ENCODE results near the gene IL21R. TPM values are rescaled to one million over a fixed set of nuclear protein-coding genes. Genes with fewer than 3 reads are reported as not detected.

The IL21R gene
- total and polyA plus RNA-seq, 9 of the 15 experiments (the other 6 are each of a cell fraction or from before 2014, with no cell fraction given), result 0.04 to 0.34 (median 0.18) TPM; not detected in 1

- H2AFZ ChIP-seq (ENCODE audit: low read depth, low read length), result no peak overlapping the region
- no peaks in the 10 kb centered on the region for H3K9me3 ChIP-seq (replicated peaks; ENCODE audit: control insufficient read depth, insufficient read depth, low read depth, low read length)
- no peak overlapping the region for H3K4me3 ChIP-seq
- BruUV-seq (replicated peaks), result no TSS peak
- peak; percentile 88 for ATAC-seq
- H3K9me1 ChIP-seq (ENCODE audit: control insufficient read depth, insufficient read depth, low read length), result no peaks in the 10 kb centered on the region
- H3K79me2 ChIP-seq (ENCODE audit: control insufficient read depth, insufficient read depth, low read length), result no peaks in the 10 kb centered on the region
- H3K4me1 ChIP-seq (replicated peaks in 1 of 2; ENCODE audit: control insufficient read depth in 2 of 2, insufficient read depth in 2 of 2, low read length in 2 of 2), result peaks cover 8 to 27% of the 10 kb centered on the region in 2 experiments; a peak in 4 of 5 replicates
- peak overlapping the region in 1 of 2 experiments; percentile 65; a peak in 2 of 4 replicates for H3K9ac ChIP-seq (ENCODE audit: insufficient read depth in 1 of 2, low read depth in 2 of 2, low read length in 2 of 2)
- WGBS (ENCODE audit: insufficient coverage, low coverage, missing lambda C conversion rate), result 58% methylated on average over 23 of the region's 28 CpGs
- peaks cover 92% of the 10 kb centered on the region; the same call in 2 of the 3 replicates for H3K36me3 ChIP-seq (ENCODE audit: control insufficient read depth, insufficient read depth, low read length)
- 0 out of 2 replicates have a peak, but pooled peaks cover 5% of the 10 kb centered on the region for H4K20me1 ChIP-seq (replicated peaks; ENCODE audit: control insufficient read depth, insufficient read depth, low read length)
- peak overlapping the region; percentile 40; the same call in 2 of the 3 replicates for H3K27ac ChIP-seq (ENCODE audit: extremely low read depth, low read depth, low read length)
- peak; percentile 92 for FAIRE-seq
- ChIA-PET POLR2A (interaction anchor here (0.7 kb wide), 1 partner anchor 35 kb away, joined by 3 read pairs; no protein-coding TSS in a partner anchor), CTCF (ENCODE audit: low intra/inter-chr PET ratio) (no interaction called here)
- intact Hi-C loops (cut with micrococcal nuclease), result no loop called here
- H3K27me3 ChIP-seq (ENCODE audit: control insufficient read depth in 2 of 2, insufficient read depth in 2 of 2, low read length in 2 of 2), result no peaks in the 10 kb centered on the region
- H3K4me2 ChIP-seq (ENCODE audit: insufficient read depth, low read length), result peak overlapping the region; percentile 21
- in situ Hi-C loops (cut with MboI), result no loop called here
- peak; percentile 45 to 73 (median 57) for DNase-seq (ENCODE audit: extremely low read depth in 1 of 4, low spot score in 3 of 4)
- TF ChIP-seq MNT (conservative IDR thresholded peaks at IDR 0.05) (peak; percentile 44 to 70; a peak in 3 of 4 replicates), ZNF584 (CRISPR knock-in tag; IDR thresholded peaks at IDR 0.05; ENCODE audit: low read depth) (0 out of 2 replicates have a peak, but pooled peaks have one; percentile 49), NCOR1 (IDR thresholded peaks at IDR 0.05) (peak; percentile 86), ARID1B (IDR thresholded peaks at IDR 0.05) (peak; percentile 75), ESRRA (IDR thresholded peaks at IDR 0.05; ENCODE audit: borderline replicate concordance, low read depth) (peak; percentile 90), SPI1 (IDR thresholded peaks at IDR 0.05; ENCODE audit: borderline replicate concordance, low read depth, low read length) (peak; percentile 40; the same call in 1 of the 2 replicates), GATA2 (CRISPR knock-in tag; IDR thresholded peaks at IDR 0.05) (no peak), ATF1 (CRISPR knock-in tag; IDR thresholded peaks at IDR 0.05) (no peak), ATF1 (tag; IDR thresholded peaks at IDR 0.05) (peak; percentile 56), NR2C1 (IDR thresholded peaks at IDR 0.05) (peak; percentile 91), NR2C1 (tag; IDR thresholded peaks at IDR 0.05) (peak; percentile 96), ZKSCAN8 (CRISPR knock-in tag; IDR thresholded peaks at IDR 0.05) (no peak), SOX6 (IDR thresholded peaks at IDR 0.05) (peak; percentile 36; the same call in 1 of the 2 replicates), TAL1 (IDR thresholded peaks at IDR 0.05) (peak; percentile 53), TCF3 (CRISPR knock-in tag; IDR thresholded peaks at IDR 0.05) (peak; percentile 80), EP400 (IDR thresholded peaks at IDR 0.05) (peak; percentile 49), MEIS2 (IDR thresholded peaks at IDR 0.05; ENCODE audit: partially characterized antibody) (peak; percentile 97)
- TF ChIP-seq, protein P1, sequence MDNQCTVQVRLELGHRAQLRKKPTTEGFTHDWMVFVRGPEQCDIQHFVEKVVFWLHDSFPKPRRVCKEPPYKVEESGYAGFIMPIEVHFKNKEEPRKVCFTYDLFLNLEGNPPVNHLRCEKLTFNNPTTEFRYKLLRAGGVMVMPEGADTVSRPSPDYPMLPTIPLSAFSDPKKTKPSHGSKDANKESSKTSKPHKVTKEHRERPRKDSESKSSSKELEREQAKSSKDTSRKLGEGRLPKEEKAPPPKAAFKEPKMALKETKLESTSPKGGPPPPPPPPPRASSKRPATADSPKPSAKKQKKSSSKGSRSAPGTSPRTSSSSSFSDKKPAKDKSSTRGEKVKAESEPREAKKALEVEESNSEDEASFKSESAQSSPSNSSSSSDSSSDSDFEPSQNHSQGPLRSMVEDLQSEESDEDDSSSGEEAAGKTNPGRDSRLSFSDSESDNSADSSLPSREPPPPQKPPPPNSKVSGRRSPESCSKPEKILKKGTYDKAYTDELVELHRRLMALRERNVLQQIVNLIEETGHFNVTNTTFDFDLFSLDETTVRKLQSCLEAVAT (IDR thresholded peaks at IDR 0.05), result peak in 1 of 2 experiments; percentile 58; a peak in 1 of 4 replicates
- TF ChIP-seq, protein P2, sequence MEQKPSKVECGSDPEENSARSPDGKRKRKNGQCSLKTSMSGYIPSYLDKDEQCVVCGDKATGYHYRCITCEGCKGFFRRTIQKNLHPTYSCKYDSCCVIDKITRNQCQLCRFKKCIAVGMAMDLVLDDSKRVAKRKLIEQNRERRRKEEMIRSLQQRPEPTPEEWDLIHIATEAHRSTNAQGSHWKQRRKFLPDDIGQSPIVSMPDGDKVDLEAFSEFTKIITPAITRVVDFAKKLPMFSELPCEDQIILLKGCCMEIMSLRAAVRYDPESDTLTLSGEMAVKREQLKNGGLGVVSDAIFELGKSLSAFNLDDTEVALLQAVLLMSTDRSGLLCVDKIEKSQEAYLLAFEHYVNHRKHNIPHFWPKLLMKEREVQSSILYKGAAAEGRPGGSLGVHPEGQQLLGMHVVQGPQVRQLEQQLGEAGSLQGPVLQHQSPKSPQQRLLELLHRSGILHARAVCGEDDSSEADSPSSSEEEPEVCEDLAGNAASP (IDR thresholded peaks at IDR 0.05), result peak; percentile 97
These were observed 68.8 kb downstream of the IL21R start for GRCh38 chr16:27470567-27471431.
